ENCODE measurements around the gene GRIN3B. TPM values are rescaled to one million over a fixed set of nuclear protein-coding genes. Genes with fewer than 3 reads are reported as not detected.
A peak's percentile ranks its signal among the peaks of the same experiment; 100 is the strongest.

Gene GRIN3B
- total RNA-seq, 2 donors from 2014 or later = 2.0 TPM

DNA sequence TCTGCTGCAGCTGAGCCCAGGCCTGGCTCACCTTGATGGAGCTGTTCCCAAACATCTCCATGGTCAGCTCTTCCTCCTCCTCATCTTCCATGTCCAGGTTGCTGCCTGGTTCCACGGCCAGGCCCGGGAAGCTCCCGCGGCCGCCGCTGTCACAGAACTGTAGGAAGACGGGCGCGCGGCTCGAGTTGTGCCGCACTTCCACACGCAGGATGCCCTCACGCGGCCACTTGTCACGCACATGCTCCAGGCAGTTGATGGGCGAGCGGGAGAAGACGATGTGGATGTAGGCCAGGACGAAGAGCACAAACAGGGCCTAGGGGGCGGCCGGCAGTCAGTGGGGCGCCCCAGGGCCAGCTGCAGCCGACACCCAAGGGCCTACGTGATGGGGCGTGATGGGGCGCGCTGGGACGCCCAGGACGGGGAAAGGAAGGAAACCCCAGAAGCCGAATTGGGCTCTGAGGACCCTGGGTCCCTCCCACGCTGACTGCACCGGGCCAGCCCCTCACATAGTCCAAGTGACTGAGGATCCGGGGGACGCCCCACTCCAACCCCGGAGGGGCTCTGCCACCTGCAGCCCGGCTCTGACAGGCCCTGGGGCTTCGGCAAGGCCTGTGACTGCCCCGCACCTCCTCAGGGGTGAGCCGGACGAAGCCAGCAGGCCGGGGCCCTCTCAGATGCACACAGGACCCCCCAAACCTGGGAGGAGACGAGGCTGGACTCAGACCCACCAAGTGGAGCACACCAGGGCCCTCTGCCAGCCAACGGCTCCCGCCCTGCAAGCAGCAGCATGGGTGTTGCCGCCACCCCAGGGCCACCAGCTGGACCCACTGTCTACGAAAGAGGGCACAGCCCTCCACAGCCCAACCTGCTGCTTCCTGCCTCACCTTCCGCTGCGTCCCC lies 14.2 kb downstream of the GRIN3B start:
- H3K4me3 Mint-ChIP-seq = no peak overlapping the region

DNA sequence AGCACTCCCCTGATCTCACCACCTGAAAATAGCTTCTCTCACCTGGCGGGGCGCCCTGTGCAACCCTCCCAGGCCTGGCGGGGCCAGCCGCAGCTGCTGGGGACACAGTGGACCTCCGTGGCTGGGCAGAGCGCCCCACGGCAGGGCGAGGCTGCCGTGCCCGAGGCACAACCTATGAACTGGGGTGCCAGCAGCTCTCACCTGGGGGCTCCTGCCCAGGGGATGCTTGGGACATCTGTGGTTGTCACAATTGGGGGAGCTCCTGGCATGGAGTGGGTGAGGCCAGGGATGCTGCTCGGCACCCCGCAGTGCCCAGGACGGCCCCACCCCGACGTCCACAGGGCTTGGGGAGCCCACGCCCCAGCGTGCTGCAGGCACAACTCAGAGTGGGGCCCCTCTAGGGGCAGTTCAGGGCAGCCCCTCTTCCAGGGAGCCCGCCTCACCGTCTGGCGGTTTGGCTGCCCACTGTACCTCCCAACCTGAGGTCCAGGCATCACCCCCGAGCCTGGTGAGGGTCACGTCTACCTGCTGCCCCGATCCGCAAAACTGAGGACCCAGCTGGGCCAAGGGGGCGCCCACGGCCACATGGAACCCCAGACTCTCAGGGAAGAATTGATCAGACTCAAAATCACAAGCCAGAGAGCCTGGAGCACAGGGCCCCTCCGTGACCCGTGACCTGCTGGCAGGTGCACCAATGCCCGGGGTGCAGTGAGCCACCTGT lies 15.0 kb downstream of the GRIN3B start:
- no peak overlapping the region for H3K27ac Mint-ChIP-seq
- Histone ChIP-seq H3K9me3 (ENCODE audit: control insufficient read depth, low read length) (no peaks in the 10 kb centered on the region), H3K27me3 (ENCODE audit: control insufficient read depth, insufficient read depth, low read length, poor library complexity, severe bottlenecking) (no peaks in the 10 kb centered on the region), H3K27ac (ENCODE audit: low read depth, low read length) (no peak overlapping the region), H3K9ac (ENCODE audit: extremely low read depth, low read length, poor library complexity, severe bottlenecking) (no peak overlapping the region), H3K4me1 (ENCODE audit: control insufficient read depth, insufficient read depth, low read length) (peaks cover 13% of the 10 kb centered on the region), H3K36me3 (ENCODE audit: control insufficient read depth, insufficient read depth, low read length) (peaks cover 17% of the 10 kb centered on the region), H3K4me3 (ENCODE audit: low read length) (no peak overlapping the region)
- H3K4me1 Mint-ChIP-seq = peaks cover 7% of the 10 kb centered on the region
- no peaks in the 10 kb centered on the region for H3K27me3 Mint-ChIP-seq (ENCODE audit: insufficient read depth)
- H3K4me3 Mint-ChIP-seq = no peak overlapping the region
- no peaks in the 10 kb centered on the region for H3K9me3 Mint-ChIP-seq
- DNase-seq = no peak
- TF ChIP-seq, protein P1, sequence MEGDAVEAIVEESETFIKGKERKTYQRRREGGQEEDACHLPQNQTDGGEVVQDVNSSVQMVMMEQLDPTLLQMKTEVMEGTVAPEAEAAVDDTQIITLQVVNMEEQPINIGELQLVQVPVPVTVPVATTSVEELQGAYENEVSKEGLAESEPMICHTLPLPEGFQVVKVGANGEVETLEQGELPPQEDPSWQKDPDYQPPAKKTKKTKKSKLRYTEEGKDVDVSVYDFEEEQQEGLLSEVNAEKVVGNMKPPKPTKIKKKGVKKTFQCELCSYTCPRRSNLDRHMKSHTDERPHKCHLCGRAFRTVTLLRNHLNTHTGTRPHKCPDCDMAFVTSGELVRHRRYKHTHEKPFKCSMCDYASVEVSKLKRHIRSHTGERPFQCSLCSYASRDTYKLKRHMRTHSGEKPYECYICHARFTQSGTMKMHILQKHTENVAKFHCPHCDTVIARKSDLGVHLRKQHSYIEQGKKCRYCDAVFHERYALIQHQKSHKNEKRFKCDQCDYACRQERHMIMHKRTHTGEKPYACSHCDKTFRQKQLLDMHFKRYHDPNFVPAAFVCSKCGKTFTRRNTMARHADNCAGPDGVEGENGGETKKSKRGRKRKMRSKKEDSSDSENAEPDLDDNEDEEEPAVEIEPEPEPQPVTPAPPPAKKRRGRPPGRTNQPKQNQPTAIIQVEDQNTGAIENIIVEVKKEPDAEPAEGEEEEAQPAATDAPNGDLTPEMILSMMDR (conservative IDR thresholded peaks at IDR 0.05) = no peak
- H3K36me3 Mint-ChIP-seq (ENCODE audit: low read depth) = peaks cover 1% of the 10 kb centered on the region
- 93% methylated on average over 19 to 29 of the region's 29 CpGs for WGBS, 2 experiments (ENCODE audit: insufficient coverage in 1 of 2, insufficient read length in 1 of 2)

More for the DNA sequence above, 14.2 kb downstream of the GRIN3B start:
- Histone ChIP-seq H3K4me1 (ENCODE audit: control insufficient read depth, insufficient read depth, low read length) (peaks cover 9% of the 10 kb centered on the region), H3K27ac (ENCODE audit: low read depth, low read length) (no peak overlapping the region), H3K4me3 (ENCODE audit: low read length) (no peak overlapping the region), H3K27me3 (ENCODE audit: control insufficient read depth, insufficient read depth, low read length, poor library complexity, severe bottlenecking) (no peaks in the 10 kb centered on the region), H3K9ac (ENCODE audit: extremely low read depth, low read length, poor library complexity, severe bottlenecking) (no peak overlapping the region), H3K9me3 (ENCODE audit: control insufficient read depth, low read length) (no peaks in the 10 kb centered on the region), H3K36me3 (ENCODE audit: control insufficient read depth, insufficient read depth, low read length) (peaks cover 17% of the 10 kb centered on the region)
- H3K9me3 Mint-ChIP-seq = no peaks in the 10 kb centered on the region
- DNase-seq = no peak
- H3K36me3 Mint-ChIP-seq (ENCODE audit: low read depth) = peaks cover 1% of the 10 kb centered on the region
- H3K27me3 Mint-ChIP-seq (ENCODE audit: insufficient read depth) = no peaks in the 10 kb centered on the region
- peak overlapping the region; percentile 35 for H3K27ac Mint-ChIP-seq
- TF ChIP-seq, protein P1 (conservative IDR thresholded peaks at IDR 0.05) = no peak
- 94 to 96% methylated on average over 39 to 49 of the region's 49 CpGs for WGBS, 2 experiments (ENCODE audit: insufficient coverage in 1 of 2, insufficient read length in 1 of 2)
- H3K4me1 Mint-ChIP-seq = peaks cover 7% of the 10 kb centered on the region

DNA sequence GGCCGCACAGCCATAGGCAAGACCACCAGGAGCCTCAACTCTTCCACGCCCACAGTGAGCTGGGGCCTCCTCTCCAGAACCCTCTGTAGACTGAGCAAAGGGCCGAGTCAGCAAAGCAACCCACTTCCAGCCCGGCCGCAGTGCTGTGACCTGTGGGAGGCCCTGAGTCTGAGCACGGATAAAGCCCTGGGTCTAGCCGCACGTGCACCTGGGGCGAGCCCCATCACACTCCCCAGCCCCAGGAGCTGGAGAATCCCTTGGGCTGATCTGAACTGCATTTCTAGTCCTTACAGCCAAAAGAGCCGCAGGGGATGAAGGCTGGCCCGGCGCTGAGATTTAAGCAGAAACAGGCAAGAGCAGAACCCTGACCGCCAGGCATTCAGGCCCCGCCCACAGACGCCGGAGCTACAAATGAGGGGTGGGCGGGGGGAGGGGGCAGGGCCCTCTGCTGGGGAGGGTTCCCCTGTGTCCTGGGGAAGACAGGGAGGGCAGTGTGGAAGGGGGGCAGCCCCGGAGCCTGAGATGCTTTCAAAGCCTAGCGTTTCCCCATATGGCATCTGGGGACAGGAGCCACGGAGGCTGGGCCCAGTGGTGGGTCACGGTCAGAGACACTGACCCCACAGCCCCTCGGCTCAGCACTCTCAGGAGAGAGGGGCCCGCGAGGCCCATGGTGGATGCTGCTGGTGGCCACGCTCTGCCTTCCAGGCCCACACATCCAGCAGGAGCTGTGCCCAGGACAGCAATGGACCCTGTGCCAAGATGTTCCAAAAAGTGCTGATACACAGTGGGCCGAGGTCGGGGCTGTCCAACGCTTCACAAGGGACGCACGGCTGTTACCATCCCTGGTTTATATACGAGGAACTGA lies 15.8 kb downstream of the GRIN3B start:
- peak overlapping the region; percentile 72 for H3K27ac Mint-ChIP-seq
- WGBS, 2 experiments (ENCODE audit: insufficient coverage in 1 of 2, insufficient read length in 1 of 2) = 75 to 81% methylated on average over 23 to 31 of the region's 31 CpGs
- Histone ChIP-seq H3K27ac (ENCODE audit: low read depth, low read length) (no peak overlapping the region), H3K4me3 (ENCODE audit: low read length) (no peak overlapping the region), H3K4me1 (ENCODE audit: control insufficient read depth, insufficient read depth, low read length) (peaks cover 13% of the 10 kb centered on the region), H3K9ac (ENCODE audit: extremely low read depth, low read length, poor library complexity, severe bottlenecking) (no peak overlapping the region), H3K9me3 (ENCODE audit: control insufficient read depth, low read length) (no peaks in the 10 kb centered on the region), H3K27me3 (ENCODE audit: control insufficient read depth, insufficient read depth, low read length, poor library complexity, severe bottlenecking) (no peaks in the 10 kb centered on the region), H3K36me3 (ENCODE audit: control insufficient read depth, insufficient read depth, low read length) (peaks cover 17% of the 10 kb centered on the region)
- H3K9me3 Mint-ChIP-seq = no peaks in the 10 kb centered on the region
- TF ChIP-seq, protein P1 (conservative IDR thresholded peaks at IDR 0.05) = no peak
- H3K36me3 Mint-ChIP-seq (ENCODE audit: low read depth) = no peaks in the 10 kb centered on the region
- H3K27me3 Mint-ChIP-seq (ENCODE audit: insufficient read depth) = no peaks in the 10 kb centered on the region
- peaks cover 7% of the 10 kb centered on the region for H3K4me1 Mint-ChIP-seq
- DNase-seq = no peak
- H3K4me3 Mint-ChIP-seq = no peak overlapping the region

Measured in endodermal cell (in vitro differentiated cells).